HG03442 (cell line): ENCODE measurements around the gene NOX4.
"Not testable (repeated sequence)": the region's sequence is repeated elsewhere in the genome, so short reads cannot be mapped to it uniquely, and the experiment has no call there.

Experiments used
- ATAC-seq: cut with Tn5 transposase; IDR thresholded peaks from one replicate; pipeline ENCODE4 v1.9.1; 2021; ENCODE audit warnings: mild to moderate bottlenecking, moderate library complexity; ENCODE audit not compliant: unreplicated experiment

Gene NOX4

GRCh38 chr11:89309321-89309985 is 181.7 kb downstream of the NOX4 start:
- ATAC-seq = not testable (repeated sequence)

- ATAC-seq = not testable (repeated sequence)
Observed at GRCh38 chr11:89308272-89308671, 182.9 kb downstream of the NOX4 start.

GRCh38 chr11:89303029-89303428 is 188.1 kb downstream of the NOX4 start:
- not testable (repeated sequence) for ATAC-seq

GRCh38 chr11:89295023-89295422 is 196.2 kb downstream of the NOX4 start:
- ATAC-seq = not testable (repeated sequence)

- no peak for ATAC-seq
Observed at GRCh38 chr11:89293965-89294679, 197.1 kb downstream of the NOX4 start.

- not testable (repeated sequence) for ATAC-seq
Observed at GRCh38 chr11:89288004-89288403, 203.2 kb downstream of the NOX4 start.

DNA sequence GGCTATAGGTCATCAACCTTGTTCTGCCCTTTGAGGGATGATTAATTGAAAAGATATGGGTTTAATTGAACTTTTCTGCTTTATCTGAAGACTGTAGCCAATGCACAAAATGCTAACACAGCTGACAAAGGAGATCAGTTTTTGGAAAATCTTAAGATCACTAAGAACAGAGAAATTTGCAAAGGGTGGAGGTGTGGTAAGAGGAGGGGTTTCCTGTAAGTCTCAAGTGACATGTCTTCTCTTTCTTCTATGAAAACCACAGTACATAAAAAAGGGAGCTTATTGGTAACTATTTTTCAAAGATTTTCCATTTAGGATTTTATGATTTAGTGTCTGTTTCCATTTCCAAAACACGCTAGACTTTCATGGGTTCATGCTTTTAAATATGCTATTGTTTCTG is 204.6 kb downstream of the NOX4 start:
- ATAC-seq = not testable (repeated sequence)

DNA sequence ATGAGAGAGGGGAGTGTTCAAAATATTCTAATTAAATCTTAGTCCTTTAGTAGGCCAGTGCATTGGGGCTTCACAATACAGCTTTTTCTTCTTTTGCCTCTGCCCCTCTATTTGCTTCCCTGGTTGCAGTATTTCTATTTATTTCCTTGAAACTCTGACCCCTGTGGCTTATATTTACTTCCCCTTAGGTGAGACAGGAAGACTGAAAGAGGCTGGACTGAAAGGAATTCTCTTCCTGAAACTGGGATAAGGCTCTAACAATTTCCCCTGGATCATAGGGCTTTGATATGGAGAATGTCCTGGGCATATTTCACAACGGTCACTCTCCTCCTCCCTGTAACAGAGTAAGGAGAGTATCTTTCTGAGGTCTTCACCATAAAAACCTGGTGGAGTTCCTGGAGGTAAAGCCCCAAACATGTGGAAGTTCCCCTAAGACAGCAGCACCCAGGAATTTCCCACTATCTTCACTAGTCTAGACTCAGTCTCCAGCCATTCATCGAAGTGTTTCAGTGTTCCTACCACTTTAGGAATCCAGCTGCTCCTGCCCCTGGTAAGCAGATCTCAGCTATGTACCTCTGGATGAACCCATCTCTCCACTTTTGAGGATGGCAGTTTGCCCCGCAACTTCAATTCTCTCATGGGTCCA is 210.0 kb downstream of the NOX4 start:
- ATAC-seq = not testable (repeated sequence)

DNA sequence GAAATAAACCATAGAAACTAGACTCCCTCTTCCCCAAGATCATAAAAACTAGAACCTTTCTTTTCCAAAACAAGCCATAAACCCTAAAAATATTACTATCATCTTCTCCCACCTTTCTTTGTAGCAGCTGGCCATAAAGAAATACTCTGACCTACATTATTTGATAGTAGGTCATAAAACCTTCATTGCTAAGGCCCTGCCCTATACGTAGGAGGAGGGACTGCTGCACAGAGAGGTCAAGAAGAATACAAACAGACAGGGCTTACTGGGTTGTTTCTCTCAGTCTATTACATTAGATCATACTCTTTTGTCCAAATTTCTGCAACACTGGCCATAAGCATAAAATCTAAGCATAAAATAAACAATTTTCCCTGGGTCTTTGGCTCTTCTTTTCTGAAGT is 212.0 kb downstream of the NOX4 start:
- ATAC-seq = no peak

GRCh38 chr11:89275966-89276365 is 215.2 kb downstream of the NOX4 start:
- ATAC-seq = no peak
